Measurements from ENCODE around the gene XYLT1.
A peak's percentile ranks its signal among the peaks of the same experiment; 100 is the strongest.
"Not testable (repeated sequence)": the region's sequence is repeated elsewhere in the genome, so short reads cannot be mapped to it uniquely, and the experiment has no call there.

XYLT1 gene

DNA sequence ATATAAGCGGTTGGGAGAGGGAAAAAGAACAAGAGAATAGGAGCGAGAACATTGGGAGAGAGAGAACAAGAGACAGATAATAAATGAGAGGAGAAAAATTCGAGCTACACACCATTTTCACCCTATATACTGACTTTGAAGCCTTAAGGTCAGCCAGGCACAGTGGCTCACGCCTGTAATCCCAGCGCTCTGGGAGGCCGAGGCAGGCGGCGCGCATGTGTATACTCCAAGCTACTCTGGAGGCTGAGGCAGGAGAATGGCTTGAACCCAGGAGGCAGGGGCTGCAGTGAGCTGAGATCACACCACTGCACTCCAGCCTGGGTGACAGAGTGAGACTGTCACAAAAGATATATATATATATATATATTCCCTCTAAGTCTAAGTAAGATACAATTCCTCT is 164.5 kb downstream of the XYLT1 start:
- DNase-seq (ENCODE audit: low spot score) = not testable (repeated sequence)

DNA sequence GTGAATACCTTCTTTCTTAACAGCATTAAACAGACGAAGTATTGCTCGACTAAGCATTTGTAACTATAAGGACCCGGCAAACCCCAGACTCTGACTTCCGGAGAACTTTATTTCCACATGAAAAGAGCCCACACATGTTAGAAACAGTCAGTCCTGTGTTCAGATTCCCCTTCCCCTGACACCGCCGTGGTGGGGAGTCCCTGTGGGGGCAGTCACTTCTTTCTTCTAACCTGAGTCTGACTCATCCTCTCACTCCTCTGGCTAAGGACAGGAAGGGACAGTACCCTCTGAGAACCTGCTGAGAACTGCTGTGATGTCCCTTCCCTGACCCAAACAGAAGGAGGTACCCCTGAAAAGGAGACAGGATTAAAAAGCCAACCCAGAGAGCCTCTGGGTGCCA is 165.1 kb downstream of the XYLT1 start:
- DNase-seq (ENCODE audit: low spot score) = no peak

DNA sequence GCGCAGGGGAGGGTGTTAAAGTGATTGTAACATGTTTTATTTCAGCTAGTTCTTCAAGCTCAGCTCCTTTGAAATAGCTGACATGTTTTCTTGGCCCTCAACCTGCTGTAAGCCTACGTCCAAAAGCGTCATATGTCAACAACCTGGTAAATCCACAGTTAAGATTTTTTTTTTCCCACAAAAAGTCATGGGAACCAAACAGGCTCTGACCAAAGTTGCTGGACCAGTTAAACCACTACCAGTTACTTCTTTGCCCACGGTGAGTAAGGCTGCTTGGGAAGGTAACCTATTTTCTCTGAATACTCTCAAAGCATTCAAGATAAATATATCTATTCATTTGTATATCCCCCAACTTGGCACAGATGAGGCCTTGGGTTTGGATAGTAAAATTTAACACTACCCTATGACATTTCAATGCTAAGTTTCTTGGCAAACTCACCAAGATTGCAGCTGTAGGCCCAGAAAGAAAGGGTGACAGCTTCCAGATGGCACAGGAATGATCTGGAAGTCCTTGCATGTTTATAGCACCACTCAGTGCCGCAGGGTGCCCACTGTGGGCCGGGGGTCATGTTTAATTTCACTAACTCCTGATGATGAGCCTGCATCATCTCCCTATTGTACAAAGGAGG is 166.2 kb downstream of the XYLT1 start:
- DNase-seq (ENCODE audit: low spot score) = peak; percentile 81

DNA sequence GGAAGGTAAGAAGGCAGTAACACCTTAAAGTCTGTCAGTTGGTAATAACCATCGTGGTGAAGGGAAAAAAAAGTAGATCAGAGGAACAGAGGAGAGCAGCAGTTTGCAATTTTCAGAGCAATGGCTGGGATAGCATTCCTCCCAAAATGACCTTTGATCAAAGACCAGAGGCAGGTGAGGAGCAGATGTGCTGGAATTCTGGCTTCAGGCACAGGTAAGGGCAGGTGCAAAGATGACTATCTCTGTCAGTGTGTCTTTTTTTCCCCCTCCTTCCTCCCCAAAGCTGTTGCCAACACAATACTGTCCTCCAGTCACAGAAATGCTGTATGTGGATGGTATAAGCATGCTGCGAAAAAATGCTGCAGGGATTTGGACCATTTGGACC is 166.7 kb downstream of the XYLT1 start:
- peak; percentile 31 for DNase-seq (ENCODE audit: low spot score)

DNA sequence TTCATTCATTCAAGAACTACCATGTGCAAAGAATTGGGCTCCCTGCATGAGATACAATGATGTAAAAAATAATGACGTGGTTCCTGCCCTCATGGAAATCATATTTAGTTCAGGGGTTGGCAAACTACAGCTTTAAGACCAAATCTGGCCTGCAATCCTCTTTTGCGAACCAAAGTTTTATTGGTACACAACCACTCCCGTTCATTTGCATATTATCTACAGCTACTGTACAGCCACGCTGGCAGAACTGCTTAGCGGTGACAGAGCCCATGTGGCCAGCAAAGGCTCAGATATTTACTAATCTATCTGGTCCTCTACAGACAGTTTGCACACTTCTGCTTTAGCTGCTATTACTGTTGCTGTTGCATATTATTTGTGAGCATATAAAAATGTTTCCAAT is 167.7 kb downstream of the XYLT1 start:
- no peak for DNase-seq (ENCODE audit: low spot score)

DNA sequence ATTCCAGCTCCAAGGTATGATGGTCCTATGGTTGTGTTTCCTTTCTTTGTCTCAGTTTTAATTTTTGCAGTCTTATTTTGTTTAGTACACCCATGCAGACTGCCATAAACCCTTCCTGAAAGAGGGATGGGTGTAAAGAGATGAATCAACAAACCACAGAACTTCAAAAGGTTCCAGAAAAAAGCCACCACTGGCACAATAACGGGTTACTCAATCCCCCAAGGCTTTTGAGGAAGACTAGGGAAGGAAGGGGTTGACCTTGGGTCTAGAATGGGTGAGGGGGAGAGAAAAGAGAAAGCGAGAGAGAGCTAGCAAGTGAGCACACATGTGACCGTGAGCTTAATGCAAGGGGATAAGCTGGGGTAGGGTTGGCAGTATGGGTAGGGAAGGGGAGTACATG is 168.1 kb downstream of the XYLT1 start:
- no peak for DNase-seq (ENCODE audit: low spot score)

DNA sequence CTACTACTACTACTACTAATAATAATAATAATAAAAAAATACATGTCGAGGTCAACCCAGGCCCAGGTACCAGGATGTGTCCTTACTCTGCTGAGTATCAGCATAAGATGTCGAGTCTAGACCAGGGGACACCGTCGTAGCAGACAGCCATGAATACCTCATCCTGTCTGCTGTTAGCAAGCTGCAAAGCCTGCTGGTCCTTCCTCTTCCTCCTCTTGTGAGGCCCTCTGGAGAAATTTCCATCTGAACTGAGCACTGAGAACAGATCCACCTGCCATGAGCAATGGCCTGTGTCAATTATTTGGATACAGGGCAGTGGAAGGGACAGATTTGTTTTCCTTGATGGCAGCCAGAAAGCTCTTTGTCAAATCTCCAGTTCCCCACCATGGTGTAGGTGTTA is 168.5 kb downstream of the XYLT1 start:
- DNase-seq (ENCODE audit: low spot score) = no peak

DNA sequence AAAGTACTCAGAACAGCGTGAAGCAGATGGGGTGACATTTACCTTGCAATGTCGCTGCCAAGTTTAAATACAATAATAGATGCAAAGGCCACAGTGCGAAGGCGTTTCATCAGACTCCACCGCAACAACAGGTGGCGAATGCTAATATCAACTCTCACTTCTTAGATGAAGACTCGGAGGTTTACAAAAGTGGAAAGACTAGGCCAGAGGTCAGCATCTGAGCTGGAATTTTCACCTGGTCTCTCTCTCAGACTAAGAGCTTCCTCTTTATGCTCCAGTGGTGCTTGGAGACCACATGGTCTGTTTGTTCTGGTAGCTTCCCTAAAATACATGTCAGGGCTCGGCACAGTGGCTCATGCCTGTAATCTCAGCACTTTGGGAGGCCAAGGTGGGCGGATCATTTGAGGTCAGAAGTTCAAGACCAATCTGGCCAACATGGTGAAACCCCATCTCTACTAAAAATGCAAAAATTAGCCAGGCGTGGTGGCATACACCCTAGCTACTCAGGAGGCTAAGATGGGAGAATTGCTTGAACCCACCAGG is 169.1 kb downstream of the XYLT1 start:
- DNase-seq (ENCODE audit: low spot score) = no peak

DNA sequence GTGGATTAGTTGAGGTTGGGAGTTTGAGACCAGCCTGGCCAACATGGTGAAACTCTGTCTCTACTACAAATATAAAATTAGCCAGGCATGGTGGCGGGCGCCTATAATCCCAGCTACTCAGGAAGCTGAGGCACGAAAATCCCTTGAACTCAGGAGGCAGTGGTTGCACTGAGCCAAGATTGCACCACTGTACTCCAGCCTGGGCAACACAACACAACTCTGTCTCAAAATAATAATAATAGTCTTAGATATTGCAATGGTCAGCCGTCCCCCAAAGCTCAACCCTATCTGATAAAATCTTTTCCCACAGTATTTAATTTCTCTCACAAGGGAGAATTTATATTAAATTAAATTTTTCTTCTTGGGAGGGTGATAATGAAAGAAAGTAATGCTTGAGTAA is 169.6 kb downstream of the XYLT1 start:
- DNase-seq (ENCODE audit: low spot score) = no peak

DNA sequence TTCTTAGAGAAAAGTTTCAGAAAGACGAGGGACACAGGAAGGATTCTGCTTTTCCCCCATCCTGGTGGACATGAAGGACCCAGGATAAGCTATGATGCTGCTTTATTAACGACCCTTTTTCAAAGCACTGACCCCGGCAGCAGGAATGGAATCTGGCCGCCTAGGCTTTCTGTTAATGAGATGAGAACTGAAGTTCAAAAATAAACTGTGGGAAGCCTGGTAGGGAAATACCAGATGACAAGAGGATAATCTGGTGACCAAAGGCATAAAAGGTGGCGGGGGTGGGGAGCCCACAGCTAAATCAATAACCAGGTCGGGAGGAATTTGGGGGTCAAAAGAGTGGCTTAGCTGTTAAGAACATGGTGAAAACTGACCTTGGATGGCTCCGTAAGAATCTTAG is 171.0 kb downstream of the XYLT1 start:
- no peak for DNase-seq (ENCODE audit: low spot score)

DNA sequence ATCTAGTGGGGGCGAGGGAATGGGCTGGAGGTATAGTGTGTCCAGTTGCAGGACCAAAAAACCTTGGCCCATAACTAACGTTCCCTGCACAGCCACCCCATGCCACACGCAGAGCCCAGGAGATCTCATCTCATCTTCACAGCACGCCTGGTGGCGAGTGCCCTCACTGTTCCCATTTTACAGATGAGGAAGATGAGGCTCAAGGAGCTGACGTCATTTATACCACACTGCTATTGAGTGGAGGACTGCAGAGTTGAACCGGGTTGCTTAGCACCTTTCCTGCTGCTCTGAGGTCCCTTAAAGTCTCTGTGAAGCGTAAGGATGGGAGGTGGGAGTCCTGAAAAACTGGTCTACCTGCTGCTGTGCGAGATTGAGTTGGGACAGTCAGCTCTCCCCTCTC is 172.5 kb downstream of the XYLT1 start:
- no peak for DNase-seq (ENCODE audit: low spot score)

DNA sequence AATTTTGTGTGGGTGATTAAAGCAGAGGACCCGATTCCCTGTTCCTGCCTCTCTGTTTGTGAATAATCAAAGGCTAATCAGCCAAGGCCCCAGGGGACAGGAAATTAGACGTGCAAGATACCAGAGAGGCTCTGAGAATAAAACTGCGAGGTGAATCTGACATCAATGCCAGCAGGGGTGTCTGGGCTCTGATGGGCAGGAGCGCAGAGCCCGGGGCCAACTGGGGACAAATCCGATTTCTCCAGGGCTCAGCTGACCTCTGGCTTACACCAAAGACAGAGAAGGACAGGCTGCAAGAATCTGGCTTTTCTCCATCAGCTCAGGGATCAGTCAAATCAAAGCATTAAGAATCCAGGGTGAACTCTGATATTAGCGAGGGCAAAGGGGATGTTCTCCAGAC is 174.3 kb downstream of the XYLT1 start:
- no peak for DNase-seq (ENCODE audit: low spot score)

DNA sequence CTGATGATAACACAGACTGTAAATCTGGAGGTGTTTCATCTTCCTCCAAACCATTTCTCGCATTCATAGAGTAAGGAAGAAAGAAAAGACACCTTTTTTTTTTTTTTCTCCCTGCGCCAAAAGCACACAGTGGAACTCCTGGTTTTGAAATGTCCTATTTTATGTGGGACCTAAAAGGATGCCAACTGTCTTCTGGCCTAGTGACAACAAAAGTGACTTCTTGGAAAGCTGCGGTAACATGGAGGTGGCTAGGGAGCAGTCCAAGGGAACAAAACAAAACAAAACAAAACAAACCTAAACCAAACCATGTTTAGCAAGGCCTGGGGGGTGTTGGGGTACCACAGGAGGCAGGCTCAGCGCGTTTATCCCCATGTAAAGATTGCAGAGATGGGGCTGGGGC is 174.8 kb downstream of the XYLT1 start:
- no peak for DNase-seq (ENCODE audit: low spot score)

DNA sequence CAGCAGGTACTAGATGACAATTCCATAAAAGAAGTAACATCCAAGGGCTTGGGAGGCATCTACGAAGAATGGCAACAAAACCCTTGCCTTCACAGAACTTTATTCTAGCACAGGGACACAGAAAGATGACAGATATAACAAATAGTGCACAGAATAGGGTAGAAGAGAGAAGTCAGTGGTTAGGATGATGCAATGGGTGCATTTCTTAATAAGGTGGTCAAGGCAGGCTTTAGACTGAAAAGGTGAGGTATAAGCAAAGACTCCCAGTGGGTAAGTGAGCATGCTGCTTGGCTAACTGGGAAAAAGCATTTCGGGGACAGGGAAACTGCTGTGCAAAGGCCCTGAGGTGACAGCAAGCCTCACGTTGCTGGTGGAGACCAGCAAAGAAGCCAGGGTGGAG is 175.9 kb downstream of the XYLT1 start:
- DNase-seq (ENCODE audit: low spot score) = no peak

DNA sequence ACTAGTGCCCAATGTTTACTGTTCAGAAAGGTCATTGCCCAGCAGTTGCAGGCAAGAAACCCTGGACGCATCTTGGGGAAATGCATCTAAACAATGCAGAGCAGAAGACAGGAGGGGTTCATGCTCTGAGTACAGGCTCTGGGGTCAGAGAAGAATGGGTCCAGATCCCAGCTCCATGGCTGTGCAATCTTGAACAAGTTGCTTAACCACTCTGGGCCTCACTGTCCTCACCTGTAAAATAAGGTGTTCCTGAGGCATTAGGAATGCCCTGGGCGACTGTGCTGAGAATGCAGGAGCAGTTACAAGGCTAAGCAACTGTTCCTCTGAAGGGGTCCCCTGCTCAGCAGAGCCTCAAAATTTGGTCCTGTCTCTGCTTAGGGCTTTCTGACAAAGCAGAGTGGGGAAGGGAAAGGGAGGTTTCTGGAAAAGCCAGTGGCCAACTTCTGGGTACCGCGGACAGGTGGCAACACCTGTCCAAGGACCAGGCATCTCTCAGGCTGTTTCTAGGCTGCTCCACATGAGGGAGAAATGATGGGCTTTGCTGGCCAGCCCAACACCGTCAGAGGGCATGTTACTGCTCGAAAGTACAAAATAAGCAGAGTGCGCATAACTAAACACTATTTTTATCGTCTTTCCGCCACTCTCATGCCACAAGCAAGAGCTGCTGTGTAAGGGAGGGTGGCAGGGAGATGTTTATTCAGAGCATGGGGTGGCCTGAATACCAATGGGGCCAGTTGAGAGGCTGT is 176.8 kb downstream of the XYLT1 start:
- DNase-seq (ENCODE audit: low spot score) = no peak

DNA sequence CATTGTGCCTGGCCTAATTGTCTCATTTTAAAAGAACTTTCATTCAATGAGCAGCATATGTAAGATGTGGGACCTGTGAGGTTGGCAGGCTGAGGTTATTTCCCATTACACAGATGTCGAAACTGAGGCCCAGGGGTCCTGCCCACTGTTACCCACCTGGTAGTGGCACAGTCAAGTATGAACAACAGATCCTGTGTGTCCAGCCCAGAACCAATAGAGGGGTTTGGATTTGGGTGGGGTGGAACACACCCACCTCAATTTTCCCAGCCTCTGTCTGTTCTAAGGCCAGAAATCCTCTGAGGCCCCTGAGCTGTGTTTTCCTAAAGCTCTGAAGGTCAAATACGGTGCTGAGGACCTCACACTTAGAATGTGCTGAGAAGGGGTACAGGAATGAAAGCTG is 179.5 kb downstream of the XYLT1 start:
- no peak for DNase-seq (ENCODE audit: low spot score)

DNA sequence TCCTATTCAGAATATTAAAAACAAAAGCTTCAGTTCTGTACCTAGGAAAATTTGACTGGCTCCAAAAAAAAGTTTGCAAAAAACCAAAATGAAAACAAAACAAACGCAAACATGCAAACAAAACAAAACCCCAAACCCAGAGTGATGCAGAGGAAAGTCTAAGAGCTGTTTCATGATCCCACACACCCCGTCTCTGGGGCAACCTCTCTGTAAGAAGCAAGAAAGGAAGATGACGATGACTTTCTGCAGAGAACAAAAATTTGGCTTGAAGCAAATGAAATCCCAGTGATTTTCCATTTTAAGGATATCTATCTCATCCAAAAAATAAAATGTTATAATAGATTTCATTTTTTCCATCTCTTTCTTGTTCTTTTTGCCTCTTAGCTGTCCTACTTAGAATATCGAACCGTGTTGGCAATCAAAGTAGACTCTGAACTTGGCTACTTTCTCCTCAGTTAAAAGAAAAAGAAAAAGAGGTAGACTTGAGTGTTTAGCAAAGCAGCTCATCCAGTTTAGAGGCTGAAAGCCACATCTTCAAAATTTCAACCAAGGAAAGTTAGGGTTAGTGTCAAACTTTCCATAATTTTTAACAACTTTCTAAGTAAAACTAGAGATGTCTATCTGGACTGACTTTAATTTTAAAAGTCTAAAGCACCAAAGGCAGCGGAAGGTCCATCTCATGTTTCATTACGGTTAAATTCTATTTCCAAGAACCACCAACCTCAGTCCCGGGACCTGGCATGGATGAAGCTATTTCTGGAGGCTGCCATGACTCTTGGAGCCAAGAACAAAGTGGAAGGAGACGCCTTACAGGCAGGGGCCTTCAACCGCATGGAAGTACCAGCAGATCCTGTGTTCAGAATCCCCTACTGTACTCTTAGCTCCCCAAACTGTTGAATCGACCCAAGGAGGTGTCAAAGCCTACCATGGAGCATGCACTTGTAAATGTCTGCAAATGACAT is 180.8 kb downstream of the XYLT1 start:
- no peak for DNase-seq (ENCODE audit: low spot score)

DNA sequence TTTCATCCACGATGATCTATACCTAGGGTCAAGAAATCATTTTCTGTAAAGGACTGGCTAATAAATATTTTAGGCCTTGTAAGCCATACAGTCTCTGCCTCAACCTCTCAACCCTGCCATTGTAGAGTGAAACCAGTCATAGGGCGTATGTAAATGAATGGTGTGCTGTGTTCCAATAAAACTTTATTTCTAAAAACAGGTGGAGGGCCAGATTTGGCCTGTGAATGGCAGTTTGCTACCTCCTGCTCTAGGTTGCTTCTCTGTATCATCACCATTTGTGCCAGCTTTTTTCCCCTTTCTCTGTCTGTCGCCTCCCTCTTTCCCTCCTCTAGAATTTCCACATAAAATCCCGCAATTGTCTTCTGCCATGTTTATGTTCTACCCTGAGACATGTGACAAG is 181.7 kb downstream of the XYLT1 start:
- no peak for DNase-seq (ENCODE audit: low spot score)

DNA sequence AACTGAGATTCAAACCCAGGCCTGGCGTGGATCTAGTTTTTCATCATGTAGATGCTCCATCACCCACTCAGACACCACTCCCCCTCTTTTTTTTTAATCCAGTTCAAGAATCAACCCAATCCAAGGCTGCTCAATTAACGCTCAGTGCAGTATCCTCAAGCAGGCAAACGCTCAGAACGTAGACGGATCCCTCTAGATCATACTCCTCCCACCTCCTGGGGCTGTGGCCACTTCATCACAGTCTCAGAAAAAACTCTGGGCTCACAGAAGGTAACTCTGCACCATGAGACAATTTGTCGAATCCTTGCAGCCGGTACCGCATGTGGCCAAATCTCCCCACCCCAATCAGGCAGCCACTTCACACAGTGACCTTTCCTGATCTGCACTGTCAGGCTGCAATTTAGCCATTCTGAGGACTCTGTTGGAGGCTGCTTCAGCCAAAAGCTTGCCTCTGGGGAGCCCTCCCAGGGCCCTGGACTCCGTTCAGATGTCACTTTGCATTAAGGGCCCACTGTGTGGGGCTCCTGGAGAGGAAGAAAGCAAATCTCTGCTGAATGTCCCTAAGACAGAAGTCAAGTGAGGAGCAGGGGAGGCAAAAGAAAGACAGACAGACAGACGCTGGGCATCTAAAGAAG is 183.5 kb downstream of the XYLT1 start:
- no peak for DNase-seq (ENCODE audit: low spot score)

DNA sequence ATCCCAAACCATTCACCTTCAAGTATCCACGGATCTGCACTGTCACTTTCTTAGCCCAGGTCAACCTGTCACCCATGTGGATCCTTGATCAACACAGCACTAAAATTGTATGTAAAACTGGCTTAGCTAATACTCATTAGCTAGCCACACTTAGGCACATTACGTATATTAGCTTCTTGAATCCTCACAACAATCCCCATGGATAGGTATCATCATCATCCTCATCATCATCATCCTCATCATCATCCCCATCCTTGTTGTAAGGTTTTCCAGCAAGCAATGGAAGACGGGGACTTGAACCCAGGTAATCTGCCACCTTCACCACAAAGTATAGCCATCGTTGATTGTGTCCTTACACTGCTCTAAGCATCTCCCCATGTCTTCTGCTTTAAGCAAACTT is 184.3 kb downstream of the XYLT1 start:
- DNase-seq (ENCODE audit: low spot score) = no peak

DNA sequence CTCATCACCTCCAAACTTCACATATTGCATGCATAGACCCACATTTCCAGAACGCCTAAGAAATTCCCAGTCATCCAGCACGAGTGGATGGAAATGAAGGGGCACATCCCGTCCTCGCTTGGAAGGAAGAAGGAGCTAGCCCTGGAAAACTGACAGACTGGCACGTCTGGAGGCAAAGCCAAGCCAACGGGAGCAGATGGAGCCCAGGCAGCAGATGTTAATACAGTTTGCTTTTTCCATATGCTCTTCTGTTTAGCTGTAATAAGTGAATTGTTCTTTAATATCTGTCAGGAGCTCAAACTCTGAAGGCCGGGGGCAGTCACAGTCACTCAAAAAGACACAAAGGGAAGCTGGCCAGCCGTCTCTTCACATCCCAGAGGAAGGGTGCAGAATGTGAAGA is 187.7 kb downstream of the XYLT1 start:
- no peak for DNase-seq (ENCODE audit: low spot score)

DNA sequence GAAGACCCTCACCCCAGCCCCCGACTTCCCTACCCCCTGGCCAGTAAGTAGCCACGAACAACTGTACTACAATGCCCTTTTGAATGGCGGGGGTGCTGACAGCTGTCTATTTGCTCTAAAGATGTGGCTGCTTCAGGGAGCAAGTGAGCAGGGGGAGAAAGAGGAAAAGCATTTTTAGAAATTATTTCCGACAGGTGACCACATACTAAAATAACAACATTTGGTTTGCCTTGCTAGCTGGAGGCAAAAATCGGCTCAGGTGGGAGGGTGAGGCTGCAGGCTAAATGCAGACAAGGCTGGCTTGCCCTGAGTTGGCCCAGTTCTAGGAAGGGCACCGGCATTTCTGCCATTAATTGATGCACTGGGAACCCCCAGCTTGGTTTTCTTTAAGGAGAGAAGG is 188.5 kb downstream of the XYLT1 start:
- no peak for DNase-seq (ENCODE audit: low spot score)

Data from LoVo (cell line).